Measurements from ENCODE around the gene FADS3.

Gene FADS3

GRCh38 chr11:61853698-61854169 is 37.6 kb downstream of the FADS3 start:
- DNase-seq (ENCODE audit: low read depth), result no peak
- H3K4me1 ChIP-seq (ENCODE audit: control insufficient read depth, insufficient read depth, low read length), result no peaks in the 10 kb centered on the region

GRCh38 chr11:61851900-61852295 is 39.4 kb downstream of the FADS3 start:
- H3K9me3 ChIP-seq (ENCODE audit: control insufficient read depth, low read length), result no peaks in the 10 kb centered on the region
- H3K9ac ChIP-seq (ENCODE audit: low read length), result no peak overlapping the region
- H3K27me3 ChIP-seq (replicated peaks; ENCODE audit: control insufficient read depth, insufficient read depth, low read length), result no peaks in the 10 kb centered on the region
- peaks cover 89% of the 10 kb centered on the region for H3K36me3 ChIP-seq (ENCODE audit: control insufficient read depth, insufficient read depth, low read length, severe bottlenecking)
- no peaks in the 10 kb centered on the region for H3K4me1 ChIP-seq (ENCODE audit: control insufficient read depth, insufficient read depth, low read length)
- DNase-seq (ENCODE audit: low read depth), result no peak
- no peak overlapping the region for H3K4me3 ChIP-seq (ENCODE audit: low read length)

More at GRCh38 chr11:61853698-61854169, 37.6 kb downstream of the FADS3 start:
- Histone ChIP-seq H3K4me3 (ENCODE audit: low read length) (no peak overlapping the region), H3K9me3 (ENCODE audit: control insufficient read depth, low read length) (no peaks in the 10 kb centered on the region), H3K36me3 (ENCODE audit: control insufficient read depth, insufficient read depth, low read length, severe bottlenecking) (peaks cover 84% of the 10 kb centered on the region), H3K27me3 (replicated peaks; ENCODE audit: control insufficient read depth, insufficient read depth, low read length) (no peaks in the 10 kb centered on the region), H3K9ac (ENCODE audit: low read length) (no peak overlapping the region)

GRCh38 chr11:61851113-61851899 is 40.0 kb downstream of the FADS3 start:
- H3K27me3 ChIP-seq (replicated peaks; ENCODE audit: control insufficient read depth, insufficient read depth, low read length), result no peaks in the 10 kb centered on the region
- H3K4me1 ChIP-seq (ENCODE audit: control insufficient read depth, insufficient read depth, low read length), result no peaks in the 10 kb centered on the region
- no peak overlapping the region for H3K9ac ChIP-seq (ENCODE audit: low read length)
- no peak overlapping the region for H3K4me3 ChIP-seq (ENCODE audit: low read length)
- no peak for DNase-seq (ENCODE audit: low read depth)
- H3K9me3 ChIP-seq (ENCODE audit: control insufficient read depth, low read length), result no peaks in the 10 kb centered on the region
- peaks cover 88% of the 10 kb centered on the region for H3K36me3 ChIP-seq (ENCODE audit: control insufficient read depth, insufficient read depth, low read length, severe bottlenecking)

GRCh38 chr11:61850687-61851086 is 40.7 kb downstream of the FADS3 start:
- no peak for DNase-seq (ENCODE audit: low read depth)
- H3K4me3 ChIP-seq (ENCODE audit: low read length), result no peak overlapping the region
- no peaks in the 10 kb centered on the region for H3K9me3 ChIP-seq (ENCODE audit: control insufficient read depth, low read length)
- no peak overlapping the region for H3K9ac ChIP-seq (ENCODE audit: low read length)
- peaks cover 92% of the 10 kb centered on the region for H3K36me3 ChIP-seq (ENCODE audit: control insufficient read depth, insufficient read depth, low read length, severe bottlenecking)
- H3K4me1 ChIP-seq (ENCODE audit: control insufficient read depth, insufficient read depth, low read length), result no peaks in the 10 kb centered on the region
- no peaks in the 10 kb centered on the region for H3K27me3 ChIP-seq (replicated peaks; ENCODE audit: control insufficient read depth, insufficient read depth, low read length)

- Histone ChIP-seq H3K4me3 (ENCODE audit: low read length) (no peak overlapping the region), H3K9me3 (ENCODE audit: control insufficient read depth, low read length) (no peaks in the 10 kb centered on the region), H3K9ac (ENCODE audit: low read length) (no peak overlapping the region), H3K27me3 (replicated peaks; ENCODE audit: control insufficient read depth, insufficient read depth, low read length) (no peaks in the 10 kb centered on the region), H3K4me1 (ENCODE audit: control insufficient read depth, insufficient read depth, low read length) (no peaks in the 10 kb centered on the region), H3K36me3 (ENCODE audit: control insufficient read depth, insufficient read depth, low read length, severe bottlenecking) (peaks cover 91% of the 10 kb centered on the region)
- no peak for DNase-seq (ENCODE audit: low read depth)
These were observed 42.7 kb downstream of the FADS3 start for GRCh38 chr11:61848631-61849030.

GRCh38 chr11:61847914-61848581 is 43.3 kb downstream of the FADS3 start:
- Histone ChIP-seq H3K27me3 (replicated peaks; ENCODE audit: control insufficient read depth, insufficient read depth, low read length) (no peaks in the 10 kb centered on the region), H3K9ac (ENCODE audit: low read length) (no peak overlapping the region), H3K36me3 (ENCODE audit: control insufficient read depth, insufficient read depth, low read length, severe bottlenecking) (peaks cover 91% of the 10 kb centered on the region), H3K4me1 (ENCODE audit: control insufficient read depth, insufficient read depth, low read length) (no peaks in the 10 kb centered on the region), H3K4me3 (ENCODE audit: low read length) (no peak overlapping the region), H3K9me3 (ENCODE audit: control insufficient read depth, low read length) (no peaks in the 10 kb centered on the region)
- no peak for DNase-seq (ENCODE audit: low read depth)

GRCh38 chr11:61846362-61847020 is 44.9 kb downstream of the FADS3 start:
- Histone ChIP-seq H3K9me3 (ENCODE audit: control insufficient read depth, low read length) (no peaks in the 10 kb centered on the region), H3K9ac (ENCODE audit: low read length) (no peak overlapping the region), H3K36me3 (ENCODE audit: control insufficient read depth, insufficient read depth, low read length, severe bottlenecking) (peaks cover 94% of the 10 kb centered on the region), H3K4me3 (ENCODE audit: low read length) (no peak overlapping the region), H3K27me3 (replicated peaks; ENCODE audit: control insufficient read depth, insufficient read depth, low read length) (no peaks in the 10 kb centered on the region), H3K4me1 (ENCODE audit: control insufficient read depth, insufficient read depth, low read length) (no peaks in the 10 kb centered on the region)
- DNase-seq (ENCODE audit: low read depth), result no peak

GRCh38 chr11:61844909-61845565 is 46.3 kb downstream of the FADS3 start:
- H3K4me3 ChIP-seq (ENCODE audit: low read length), result no peak overlapping the region
- H3K36me3 ChIP-seq (ENCODE audit: control insufficient read depth, insufficient read depth, low read length, severe bottlenecking), result peaks cover 94% of the 10 kb centered on the region
- H3K4me1 ChIP-seq (ENCODE audit: control insufficient read depth, insufficient read depth, low read length), result no peaks in the 10 kb centered on the region
- no peaks in the 10 kb centered on the region for H3K9me3 ChIP-seq (ENCODE audit: control insufficient read depth, low read length)
- DNase-seq (ENCODE audit: low read depth), result no peak
- H3K9ac ChIP-seq (ENCODE audit: low read length), result no peak overlapping the region
- no peaks in the 10 kb centered on the region for H3K27me3 ChIP-seq (replicated peaks; ENCODE audit: control insufficient read depth, insufficient read depth, low read length)

GRCh38 chr11:61842528-61842820 is 48.9 kb downstream of the FADS3 start:
- Histone ChIP-seq H3K9me3 (ENCODE audit: control insufficient read depth, low read length) (no peaks in the 10 kb centered on the region), H3K9ac (ENCODE audit: low read length) (no peak overlapping the region), H3K27me3 (replicated peaks; ENCODE audit: control insufficient read depth, insufficient read depth, low read length) (no peaks in the 10 kb centered on the region), H3K36me3 (ENCODE audit: control insufficient read depth, insufficient read depth, low read length, severe bottlenecking) (peaks cover 92% of the 10 kb centered on the region), H3K4me1 (ENCODE audit: control insufficient read depth, insufficient read depth, low read length) (no peaks in the 10 kb centered on the region), H3K4me3 (ENCODE audit: low read length) (no peak overlapping the region)
- DNase-seq (ENCODE audit: low read depth), result no peak

GRCh38 chr11:61841636-61842527 is 49.5 kb downstream of the FADS3 start:
- Histone ChIP-seq H3K9ac (ENCODE audit: low read length) (no peak overlapping the region), H3K27me3 (replicated peaks; ENCODE audit: control insufficient read depth, insufficient read depth, low read length) (no peaks in the 10 kb centered on the region), H3K9me3 (ENCODE audit: control insufficient read depth, low read length) (no peaks in the 10 kb centered on the region), H3K4me3 (ENCODE audit: low read length) (no peak overlapping the region), H3K36me3 (ENCODE audit: control insufficient read depth, insufficient read depth, low read length, severe bottlenecking) (peaks cover 92% of the 10 kb centered on the region), H3K4me1 (ENCODE audit: control insufficient read depth, insufficient read depth, low read length) (no peaks in the 10 kb centered on the region)
- no peak for DNase-seq (ENCODE audit: low read depth)
